ENCODE measurements around the gene CCDC60.

- TF ChIP-seq, protein P1, sequence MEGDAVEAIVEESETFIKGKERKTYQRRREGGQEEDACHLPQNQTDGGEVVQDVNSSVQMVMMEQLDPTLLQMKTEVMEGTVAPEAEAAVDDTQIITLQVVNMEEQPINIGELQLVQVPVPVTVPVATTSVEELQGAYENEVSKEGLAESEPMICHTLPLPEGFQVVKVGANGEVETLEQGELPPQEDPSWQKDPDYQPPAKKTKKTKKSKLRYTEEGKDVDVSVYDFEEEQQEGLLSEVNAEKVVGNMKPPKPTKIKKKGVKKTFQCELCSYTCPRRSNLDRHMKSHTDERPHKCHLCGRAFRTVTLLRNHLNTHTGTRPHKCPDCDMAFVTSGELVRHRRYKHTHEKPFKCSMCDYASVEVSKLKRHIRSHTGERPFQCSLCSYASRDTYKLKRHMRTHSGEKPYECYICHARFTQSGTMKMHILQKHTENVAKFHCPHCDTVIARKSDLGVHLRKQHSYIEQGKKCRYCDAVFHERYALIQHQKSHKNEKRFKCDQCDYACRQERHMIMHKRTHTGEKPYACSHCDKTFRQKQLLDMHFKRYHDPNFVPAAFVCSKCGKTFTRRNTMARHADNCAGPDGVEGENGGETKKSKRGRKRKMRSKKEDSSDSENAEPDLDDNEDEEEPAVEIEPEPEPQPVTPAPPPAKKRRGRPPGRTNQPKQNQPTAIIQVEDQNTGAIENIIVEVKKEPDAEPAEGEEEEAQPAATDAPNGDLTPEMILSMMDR (IDR thresholded peaks at IDR 0.05), result no peak
- TF ChIP-seq POLR2A (IDR thresholded peaks at IDR 0.05), result no peak
- no peak for TF ChIP-seq POLR2AphosphoS5 (IDR thresholded peaks at IDR 0.05)
Observed at GRCh38 chr12:119372540-119372939, 38.0 kb downstream of the CCDC60 start.

Data from breast epithelium (tissue), 3 donors.